ENCODE measurements around the gene CCDC80.
"Not testable (repeated sequence)": the region's sequence is repeated elsewhere in the genome, so short reads cannot be mapped to it uniquely, and the experiment has no call there.

The CCDC80 gene

DNA sequence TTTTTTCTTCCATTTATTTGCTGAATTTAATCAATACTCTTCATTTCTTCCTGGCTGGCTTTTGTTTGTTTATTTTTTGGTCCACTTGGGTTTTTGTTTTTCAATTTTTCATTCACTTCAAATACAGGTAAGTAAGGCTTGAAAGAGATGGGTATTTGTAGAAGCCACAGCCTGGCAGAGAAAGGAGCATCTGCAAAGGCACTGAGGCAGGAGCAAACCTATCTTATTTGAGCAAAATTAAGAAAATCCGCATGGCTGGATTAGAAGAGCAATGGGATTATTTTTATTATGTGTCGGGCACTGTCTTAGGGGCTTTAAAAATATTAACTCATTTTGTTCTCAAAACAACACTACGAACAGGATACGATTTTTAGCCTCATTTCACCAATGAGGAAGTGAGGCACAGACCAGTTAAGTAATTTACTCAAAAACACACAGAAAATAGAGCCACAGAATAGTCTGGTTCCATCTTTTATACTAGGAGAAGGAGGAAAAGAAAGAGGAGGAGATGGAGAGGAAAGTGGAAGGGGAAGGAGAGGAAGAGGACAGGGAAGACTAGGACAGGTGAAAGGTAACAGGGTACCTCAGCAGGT, 35.1 kb upstream of the CCDC80 start:
- in situ Hi-C loops (cut with MboI; ENCODE audit: low sequenced_read_pairs, unreplicated experiment) = no loop called here
- TF ChIP-seq, protein P1, sequence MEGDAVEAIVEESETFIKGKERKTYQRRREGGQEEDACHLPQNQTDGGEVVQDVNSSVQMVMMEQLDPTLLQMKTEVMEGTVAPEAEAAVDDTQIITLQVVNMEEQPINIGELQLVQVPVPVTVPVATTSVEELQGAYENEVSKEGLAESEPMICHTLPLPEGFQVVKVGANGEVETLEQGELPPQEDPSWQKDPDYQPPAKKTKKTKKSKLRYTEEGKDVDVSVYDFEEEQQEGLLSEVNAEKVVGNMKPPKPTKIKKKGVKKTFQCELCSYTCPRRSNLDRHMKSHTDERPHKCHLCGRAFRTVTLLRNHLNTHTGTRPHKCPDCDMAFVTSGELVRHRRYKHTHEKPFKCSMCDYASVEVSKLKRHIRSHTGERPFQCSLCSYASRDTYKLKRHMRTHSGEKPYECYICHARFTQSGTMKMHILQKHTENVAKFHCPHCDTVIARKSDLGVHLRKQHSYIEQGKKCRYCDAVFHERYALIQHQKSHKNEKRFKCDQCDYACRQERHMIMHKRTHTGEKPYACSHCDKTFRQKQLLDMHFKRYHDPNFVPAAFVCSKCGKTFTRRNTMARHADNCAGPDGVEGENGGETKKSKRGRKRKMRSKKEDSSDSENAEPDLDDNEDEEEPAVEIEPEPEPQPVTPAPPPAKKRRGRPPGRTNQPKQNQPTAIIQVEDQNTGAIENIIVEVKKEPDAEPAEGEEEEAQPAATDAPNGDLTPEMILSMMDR (IDR thresholded peaks at IDR 0.05; ENCODE audit: borderline replicate concordance, control extremely low read depth, extremely low read depth, insufficient read depth, missing control alignments) = no peak
- DNase-seq (ENCODE audit: low spot score) = no peak

DNA sequence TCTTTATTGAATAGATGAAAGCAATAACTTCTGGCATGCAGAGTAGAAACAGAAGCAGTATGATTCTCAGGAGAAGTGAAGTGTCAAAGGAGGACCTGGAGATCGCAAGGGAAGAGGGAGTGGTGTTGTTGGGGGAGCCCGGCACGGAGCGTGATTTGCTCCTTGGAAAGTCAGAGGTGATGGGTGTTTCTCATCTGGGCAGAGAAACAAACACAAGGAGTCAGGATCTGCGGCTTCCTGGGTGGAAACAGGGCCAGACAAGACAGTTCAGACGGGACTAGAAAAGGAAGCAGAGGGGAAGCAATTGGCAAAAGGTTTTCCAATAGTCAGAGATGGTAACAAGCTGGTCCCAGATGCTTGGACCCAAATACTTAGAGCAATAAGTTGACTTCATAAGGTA, 34.4 kb upstream of the CCDC80 start:
- DNase-seq (ENCODE audit: low spot score) = no peak
- TF ChIP-seq, protein P1 (IDR thresholded peaks at IDR 0.05; ENCODE audit: borderline replicate concordance, control extremely low read depth, extremely low read depth, insufficient read depth, missing control alignments) = no peak
- in situ Hi-C loops (cut with MboI; ENCODE audit: low sequenced_read_pairs, unreplicated experiment) = no loop called here

DNA sequence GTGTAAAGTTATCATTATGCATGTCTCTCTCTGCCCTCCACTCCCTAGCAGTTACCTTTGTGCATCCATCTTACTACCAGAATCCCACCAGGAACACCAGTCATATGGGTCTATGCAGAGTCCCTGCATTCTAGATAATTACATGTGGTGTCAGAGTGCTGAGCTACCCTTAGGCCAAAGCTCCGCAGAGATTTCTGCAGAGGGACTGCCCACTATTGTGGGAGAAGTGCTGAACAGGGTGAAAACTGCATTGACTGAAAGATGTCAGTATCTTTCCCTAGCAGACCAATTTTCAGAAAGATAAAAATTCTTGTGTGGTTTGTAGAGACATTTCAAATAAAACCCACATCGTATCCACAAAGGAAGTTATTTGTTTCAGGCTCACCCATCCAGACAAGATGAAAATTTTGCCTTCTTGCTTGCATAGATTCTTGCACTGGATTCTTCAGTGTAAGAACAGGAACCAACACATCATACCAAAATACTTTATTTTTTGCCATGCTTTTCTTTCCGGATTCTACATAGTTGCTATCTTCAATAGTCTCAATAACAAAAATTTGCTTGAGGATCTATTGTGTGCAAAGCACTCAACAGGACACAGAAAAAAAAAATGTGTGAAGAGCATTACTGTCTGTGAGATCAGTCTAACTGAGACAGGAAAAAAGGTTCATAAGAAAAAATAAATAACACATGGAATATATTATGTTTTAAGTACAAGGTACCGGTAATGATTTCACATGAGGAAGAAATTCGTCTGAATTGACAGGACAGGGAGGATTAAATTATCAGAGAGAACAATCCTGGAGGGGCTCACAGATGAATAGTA, 32.0 kb upstream of the CCDC80 start:
- no peak for DNase-seq (ENCODE audit: low spot score)
- in situ Hi-C loops (cut with MboI; ENCODE audit: low sequenced_read_pairs, unreplicated experiment) = no loop called here
- TF ChIP-seq, protein P1 (IDR thresholded peaks at IDR 0.05; ENCODE audit: borderline replicate concordance, control extremely low read depth, extremely low read depth, insufficient read depth, missing control alignments) = no peak

DNA sequence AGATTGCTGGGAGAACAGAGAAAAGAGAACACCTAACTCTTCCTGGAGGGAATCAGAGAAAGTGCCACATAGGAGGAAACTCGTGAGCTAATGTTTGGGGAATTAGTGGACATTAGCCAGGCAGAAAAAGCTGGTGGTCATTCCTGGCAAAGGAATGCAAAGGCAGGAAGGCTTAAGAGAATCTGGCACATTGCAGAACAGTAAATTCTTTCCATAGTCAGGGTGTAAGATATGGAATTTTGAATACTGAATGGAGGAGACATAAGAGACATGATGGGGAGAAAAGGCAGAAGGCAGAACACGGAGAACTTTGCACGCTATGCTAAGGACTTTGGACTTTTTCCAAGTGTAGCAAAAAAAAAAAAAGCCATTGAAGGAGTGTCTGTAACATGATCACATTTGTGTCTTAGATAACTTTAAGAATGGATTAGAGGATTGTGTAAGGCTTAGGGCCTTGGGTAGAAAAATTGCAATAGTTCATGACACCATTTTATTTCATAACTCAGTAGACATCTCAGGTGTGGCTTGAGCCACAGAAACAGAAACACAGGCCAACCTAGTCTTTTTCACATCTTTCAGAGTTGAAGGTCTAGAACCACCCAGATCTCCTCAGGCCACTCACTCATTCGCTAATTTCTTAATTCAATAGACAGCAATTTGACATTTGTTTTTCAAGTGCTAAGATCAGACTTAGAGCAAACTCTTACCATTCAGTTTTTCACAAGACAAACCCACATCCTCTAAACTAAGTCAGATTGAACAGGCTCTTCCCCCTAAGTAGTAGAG, 31.2 kb upstream of the CCDC80 start:
- no peak for DNase-seq (ENCODE audit: low spot score)
- in situ Hi-C loops (cut with MboI; ENCODE audit: low sequenced_read_pairs, unreplicated experiment) = no loop called here
- TF ChIP-seq, protein P1 (IDR thresholded peaks at IDR 0.05; ENCODE audit: borderline replicate concordance, control extremely low read depth, extremely low read depth, insufficient read depth, missing control alignments) = no peak

DNA sequence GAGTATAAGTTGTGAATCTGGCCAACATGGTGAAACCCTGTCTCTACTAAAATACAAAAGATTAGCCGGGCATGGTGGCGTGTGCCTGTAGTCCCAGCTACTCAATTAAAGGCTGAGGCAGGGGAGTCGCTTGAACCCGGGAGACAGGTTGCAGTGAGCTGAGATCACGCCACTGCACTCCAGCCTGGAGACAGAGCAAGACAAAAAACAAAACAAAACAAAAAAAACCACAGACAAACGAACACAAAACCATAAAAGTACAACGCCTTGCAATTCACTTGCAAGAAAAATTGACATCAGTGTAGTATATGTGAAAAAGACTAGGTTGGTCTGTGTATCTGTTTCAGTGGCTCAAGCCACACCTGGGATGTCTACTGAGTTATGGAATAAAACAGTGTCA, 29.9 kb upstream of the CCDC80 start:
- in situ Hi-C loops (cut with MboI; ENCODE audit: low sequenced_read_pairs, unreplicated experiment) = no loop called here
- DNase-seq (ENCODE audit: low spot score) = no peak
- TF ChIP-seq, protein P1 (IDR thresholded peaks at IDR 0.05; ENCODE audit: borderline replicate concordance, control extremely low read depth, extremely low read depth, insufficient read depth, missing control alignments) = no peak

DNA sequence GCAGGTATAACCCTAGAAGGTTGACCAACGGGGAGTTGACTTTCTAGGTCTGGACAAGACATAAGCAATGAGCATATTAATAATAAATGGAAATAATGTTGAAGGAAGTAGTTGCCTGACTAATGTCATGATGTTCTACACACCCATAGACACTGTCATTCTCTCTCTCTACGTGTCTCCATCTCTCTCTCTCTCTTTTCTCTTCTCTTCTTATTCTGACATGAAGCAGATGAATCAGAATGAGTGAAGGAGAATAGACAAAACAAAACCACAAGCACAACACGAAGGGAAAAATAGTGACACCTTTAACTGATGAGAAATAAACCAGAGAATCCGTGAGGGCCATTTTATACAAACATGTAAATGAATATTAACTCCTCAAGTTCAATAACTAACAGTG, 26.7 kb upstream of the CCDC80 start:
- TF ChIP-seq, protein P1 (IDR thresholded peaks at IDR 0.05; ENCODE audit: borderline replicate concordance, control extremely low read depth, extremely low read depth, insufficient read depth, missing control alignments) = no peak
- no peak for DNase-seq (ENCODE audit: low spot score)
- in situ Hi-C loops (cut with MboI; ENCODE audit: low sequenced_read_pairs, unreplicated experiment) = no loop called here

DNA sequence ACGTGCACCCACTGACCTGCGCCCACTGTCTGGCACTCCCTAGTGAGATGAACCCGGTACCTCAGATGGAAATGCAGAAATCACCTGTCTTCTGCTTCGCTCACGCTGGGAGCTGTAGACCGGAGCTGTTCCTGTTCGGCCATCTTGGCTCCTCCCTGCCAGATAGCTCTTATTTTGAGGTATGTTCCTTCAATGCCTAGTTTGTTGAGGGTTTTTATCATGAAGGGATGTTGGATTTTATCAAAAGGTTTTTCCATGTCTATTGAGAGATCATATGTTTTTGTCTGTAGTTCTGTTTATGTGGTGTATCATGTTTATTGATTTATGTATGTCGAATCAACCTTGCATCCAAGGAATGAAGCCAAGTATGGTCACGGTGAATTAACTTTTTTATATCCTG, 24.1 kb upstream of the CCDC80 start:
- in situ Hi-C loops (cut with MboI; ENCODE audit: low sequenced_read_pairs, unreplicated experiment) = not testable (repeated sequence)

More for the DNA sequence above, 24.1 kb upstream of the CCDC80 start:
- not testable (repeated sequence) for DNase-seq (ENCODE audit: low spot score)
